HepG2 (cell line): ENCODE results near the gene UNC79. TPM values are rescaled to one million over a fixed set of nuclear protein-coding genes. Genes with fewer than 3 reads are reported as not detected.

Experiments
- ATAC-seq: fragments of 200-7000 bp; cut with Tn5 transposase; 3 replicates; pipeline ENCODE4 v1.9.1; 2020; ENCODE audit warnings: mild to moderate bottlenecking, moderate library complexity
- BruUV-seq: library from RNA; stranded (reverse); fragments of 400-500 nt; replicated peaks from 2 replicates; lab custom pipeline; 2021; lab: Mats Ljungman, UMichigan
- CTCF ChIA-PET: fragments of 300-600 bp; formaldehyde crosslinking; extraction: SDS; loops from one replicate; lab custom pipeline; 2021; ENCODE audit warnings: low total read pairs, inconsistent platforms, low intra/inter-chr PET ratio; lab: Yijun Ruan, JAX
- POLR2A ChIA-PET: fragments of 350-600 bp; sonication (Branson Sonifier 250); formaldehyde crosslinking; loops from one replicate; lab custom pipeline; 2020; ENCODE audit warnings: antibody characterized with exemption, inconsistent platforms; lab: Yijun Ruan, JAX
- DNase-seq: peaks from one replicate; pipeline ENCODE4 v3.0.0-alpha.2; 2015; ENCODE audit warnings: low spot score
- FAIRE-seq: peaks from 3 replicates; lab custom pipeline; 2011; peaks lifted over from hg19 to GRCh38; lab: Jason Lieb, UNC
- H2AFZ ChIP-seq: one replicate; pipeline ENCODE4 v1.6.1; 2011; ENCODE audit warnings: low read length, inconsistent platforms
- H3K27ac ChIP-seq: fragments of 300-600 bp; 3 replicates; pipeline ENCODE4 v1.8.0; 2011; ENCODE audit warnings: mixed run types, mild to moderate bottlenecking, mixed read lengths, low read length, inconsistent platforms; ENCODE audit not compliant: insufficient read depth; ENCODE audit errors: extremely low read length
- H3K27me3 ChIP-seq, 2 experiments: fragments of 200-600 bp in 1 of 2; 2 replicates in 1 of 2; 3 replicates in 1 of 2; pipeline versions ENCODE4 v1.6.0 to v1.8.0; 2011; ENCODE audit warnings: low read length in 2 of 2, mild to moderate bottlenecking in 2 of 2, moderate library complexity in 2 of 2, inconsistent platforms in 1 of 2; ENCODE audit not compliant: insufficient read depth in 2 of 2, control insufficient read depth in 1 of 2
- H3K36me3 ChIP-seq, 2 experiments: fragments of 200-600 bp in 1 of 2; replicated peaks in 1 of 2; 2 replicates in 1 of 2; 3 replicates in 1 of 2; pipeline versions ENCODE4 v1.5.1 to v1.8.0; 2011; ENCODE audit warnings: low read length in 2 of 2, inconsistent platforms in 1 of 2; ENCODE audit not compliant: insufficient read depth in 2 of 2, control insufficient read depth in 1 of 2
- H3K4me1 ChIP-seq: 2 replicates; pipeline ENCODE4 v1.5.1; 2012; ENCODE audit warnings: low read length, inconsistent platforms; ENCODE audit not compliant: insufficient read depth
- H3K4me2 ChIP-seq: 2 replicates; pipeline ENCODE4 v1.6.0; 2011; ENCODE audit warnings: low read depth, low read length, inconsistent platforms
- H3K4me3 ChIP-seq, 3 experiments: fragments of 200-600 bp in 1 of 3; sonication (generic), shearing (Covaris generic) in 1 of 3; replicated peaks in 1 of 3; 2 replicates each; pipeline ENCODE4 v1.5.1; 2011 to 2016; ENCODE audit warnings: low read length in 3 of 3, inconsistent platforms in 2 of 3, low read depth in 2 of 3, mild to moderate bottlenecking in 2 of 3, control low read depth in 1 of 3, mixed read lengths in 1 of 3; ENCODE audit not compliant: insufficient read depth in 1 of 3
- H3K79me2 ChIP-seq: one replicate; pipeline ENCODE4 v1.6.1; 2011; ENCODE audit warnings: low read length, inconsistent platforms; ENCODE audit not compliant: insufficient read depth
- H3K9ac ChIP-seq: 2 replicates; pipeline ENCODE4 v1.6.0; 2011; ENCODE audit warnings: mild to moderate bottlenecking, low read depth, low read length, inconsistent platforms; ENCODE audit not compliant: insufficient read depth
- H3K9me3 ChIP-seq: 2 replicates; pipeline ENCODE4 v1.5.1; 2012; ENCODE audit warnings: mild to moderate bottlenecking, low read length
- H4K20me1 ChIP-seq: 2 replicates; pipeline ENCODE4 v1.6.0; 2011; ENCODE audit warnings: inconsistent platforms, mild to moderate bottlenecking, low read length, moderate library complexity; ENCODE audit not compliant: insufficient read depth
- ELF4 ChIP-seq: sonication (generic); formaldehyde crosslinking; IDR thresholded peaks from 2 replicates; pipeline ENCODE4 v1.5.0; 2020; ENCODE audit warnings: missing genetic modification reagents, mild to moderate bottlenecking, moderate library complexity, borderline replicate concordance
- HOXA5 ChIP-seq: sonication (generic); formaldehyde crosslinking; IDR thresholded peaks from 2 replicates; pipeline ENCODE4 v1.4.0; 2020; ENCODE audit warnings: missing genetic modification reagents
- NCOR1 ChIP-seq: fragments of 200-600 bp; sonication (generic); IDR thresholded peaks from 2 replicates; pipeline ENCODE4 v1.7.0; 2017; ENCODE audit warnings: antibody characterized with exemption, low read length, borderline replicate concordance
- SIX1 ChIP-seq: sonication (generic); formaldehyde crosslinking; IDR thresholded peaks from 2 replicates; pipeline ENCODE4 v1.4.0; 2020; ENCODE audit warnings: missing genetic modification reagents, borderline replicate concordance
- SMAD3 ChIP-seq: sonication (generic); formaldehyde crosslinking; IDR thresholded peaks from 2 replicates; pipeline ENCODE4 v1.4.0; 2020; ENCODE audit warnings: missing genetic modification reagents
- ZFP36L1 ChIP-seq: sonication (generic); formaldehyde crosslinking; IDR thresholded peaks from 2 replicates; pipeline ENCODE4 v1.8.0; 2022; ENCODE audit warnings: mild to moderate bottlenecking, missing genetic modification reagents, moderate library complexity
- ZNF232 ChIP-seq: sonication (generic); formaldehyde crosslinking; IDR thresholded peaks from 2 replicates; pipeline ENCODE4 v1.4.0; 2020; ENCODE audit warnings: missing genetic modification reagents, borderline replicate concordance
- ZNF782 ChIP-seq: sonication (generic); formaldehyde crosslinking; IDR thresholded peaks from 2 replicates; pipeline ENCODE4 v1.4.0; 2020; ENCODE audit warnings: missing genetic modification reagents, mild to moderate bottlenecking, borderline replicate concordance
- ZNF790 ChIP-seq: sonication (generic); formaldehyde crosslinking; IDR thresholded peaks from 2 replicates; pipeline ENCODE4 v1.8.0; 2022; ENCODE audit warnings: missing genetic modification reagents, mild to moderate bottlenecking, borderline replicate concordance
- ZSCAN25 ChIP-seq: sonication (generic); formaldehyde crosslinking; IDR thresholded peaks from 2 replicates; pipeline ENCODE4 v1.8.0; 2022; ENCODE audit warnings: mild to moderate bottlenecking, missing genetic modification reagents
- WGBS: methylation state at CpG from one replicate; pipeline ENCODE4 v1.1.6; 2017; ENCODE audit warnings: low lambda C conversion rate; 5-methylcytosine and 5-hydroxymethylcytosine counted together
- in situ Hi-C: cut with HindIII; loops from 2 replicates; pipeline ENCODE4 v1.10.0; 2017; ENCODE audit warnings: low pct_unique_long_range_greater_than_20kb; ENCODE audit not compliant: extremely low pct_ligation_motif_present
- intact Hi-C: fragments of 100-400 bp; cut with micrococcal nuclease; formaldehyde crosslinking; loops from one replicate; pipeline ENCODE4 v1.10.0; 2022; ENCODE audit not compliant: unreplicated experiment
- polyA plus RNA-seq, 8 experiments: library from polyadenylated mRNA; depleted of rRNA in 3 of 8; stranded (reverse) in 7 of 8; unstranded in 1 of 8; fragments of >200 nt; fragmentation: Illumina TruSeq in 4 of 8; extraction: Trizol in 4 of 8; gene quantifications; 2 replicates each; pipeline versions ENCODE4 v1.2.1 to v1.2.3, GENCODE V29; 2011 to 2016; ENCODE audit warnings: low read depth in 4 of 8, missing spikeins in 1 of 8, mixed read lengths in 1 of 8; ENCODE audit not compliant: insufficient read depth in 1 of 8
- total RNA-seq, 5 experiments: library from RNA; depleted of rRNA; stranded (reverse); fragments of >200 nt; fragmentation: Illumina TruSeq; extraction: Trizol; gene quantifications; 2 replicates each; pipeline ENCODE4 v1.2.3, GENCODE V29; 2016; ENCODE audit warnings: low read depth in 1 of 5
- TF ChIP-seq, protein P1 (sequence below): sonication (generic); formaldehyde crosslinking; IDR thresholded peaks from 2 replicates; pipeline ENCODE4 v1.9.0; 2021; ENCODE audit warnings: mild to moderate bottlenecking, missing genetic modification reagents
- TF ChIP-seq, protein P2 (sequence below): sonication (generic); formaldehyde crosslinking; IDR thresholded peaks from 2 replicates; pipeline ENCODE4 v1.4.0; 2020; ENCODE audit warnings: mild to moderate bottlenecking, missing genetic modification reagents
- TF ChIP-seq, protein P3 (sequence below): sonication (generic); formaldehyde crosslinking; IDR thresholded peaks from 2 replicates; pipeline ENCODE4 v1.5.0; 2020; ENCODE audit warnings: missing genetic modification reagents, mild to moderate bottlenecking, borderline replicate concordance
- TF ChIP-seq, protein P4 (sequence below): sonication (generic); formaldehyde crosslinking; IDR thresholded peaks from 2 replicates; pipeline ENCODE4 v1.8.0; 2022; ENCODE audit warnings: mild to moderate bottlenecking, missing genetic modification reagents, moderate library complexity

The UNC79 gene
- total and polyA plus RNA-seq, 2 of the 13 experiments (the other 11 are each of a cell fraction or from before 2014, with no cell fraction given), result under 0.01 TPM; not detected in 1

DNA sequence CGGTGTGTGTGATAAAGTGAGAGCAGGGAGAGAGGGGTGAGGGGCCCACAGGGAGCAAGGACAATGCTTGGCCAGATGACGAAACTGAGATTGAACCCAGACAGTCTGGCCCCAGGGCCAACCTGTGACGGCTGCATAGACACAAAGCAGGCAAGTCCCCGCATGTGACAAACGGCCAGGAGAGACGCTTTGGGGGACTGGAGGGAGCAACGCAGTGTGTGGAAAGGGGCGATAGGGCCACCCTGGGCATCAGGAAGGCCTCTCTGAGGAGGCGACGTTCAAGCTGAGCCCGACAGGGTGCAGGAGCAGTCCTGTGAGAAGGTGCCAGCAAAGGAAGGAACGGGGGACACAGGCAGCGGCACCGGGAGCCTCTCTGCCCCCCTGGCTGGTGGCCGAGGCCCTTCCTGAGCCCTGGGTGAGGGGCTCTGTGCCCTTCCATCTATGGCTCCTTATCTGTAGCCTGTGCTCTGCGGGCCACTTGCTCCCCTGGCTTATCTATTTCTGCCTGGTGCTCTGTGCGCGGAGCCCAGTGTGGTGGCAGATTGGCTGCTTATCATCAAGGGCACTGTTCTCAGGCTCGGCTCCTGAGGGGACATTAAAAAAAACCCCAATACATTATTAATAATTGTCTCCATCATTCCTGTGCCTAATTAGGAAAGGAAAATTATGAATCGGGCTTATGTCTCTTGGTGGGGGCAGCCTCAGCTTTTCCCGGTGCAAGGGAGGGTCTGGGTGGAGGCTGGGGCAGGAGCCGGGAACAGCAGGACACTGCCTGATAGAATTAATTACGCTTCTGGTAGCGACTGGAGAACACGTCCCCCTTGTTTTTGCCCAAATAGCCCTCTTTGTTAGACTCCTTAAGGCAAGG is 317.7 kb downstream of the UNC79 start:
- no peaks in the 10 kb centered on the region for H3K36me3 ChIP-seq
- FAIRE-seq (no peak), ATAC-seq (0 out of 3 replicates have a peak, but pooled peaks have one; percentile 26), DNase-seq (peak; percentile 28)
- POLR2A ChIA-PET, result no interaction called here
- H4K20me1 ChIP-seq, result no peaks in the 10 kb centered on the region
- H3K79me2 ChIP-seq, result no peaks in the 10 kb centered on the region
- H3K9me3 ChIP-seq, result no peaks in the 10 kb centered on the region
- intact Hi-C loops, result no loop called here
- CTCF ChIA-PET, result no interaction called here
- no peak overlapping the region for H3K9ac ChIP-seq
- H3K4me3 ChIP-seq, result no peak overlapping the region
- no TSS peak for BruUV-seq
- no peak overlapping the region for H2AFZ ChIP-seq
- no peaks in the 10 kb centered on the region; a peak in 1 of 5 replicates for H3K27me3 ChIP-seq
- no peak overlapping the region for H3K4me2 ChIP-seq
- WGBS, result 79% methylated on average over 24 of the region's 25 CpGs
- H3K27ac ChIP-seq, result no peak overlapping the region
- TF ChIP-seq ZNF782 (CRISPR knock-in tag) (no peak), ZSCAN25 (CRISPR knock-in tag) (no peak), ZFP36L1 (CRISPR knock-in tag) (no peak), ZNF790 (CRISPR knock-in tag) (no peak), NCOR1 (no peak), SIX1 (CRISPR knock-in tag) (no peak), ELF4 (CRISPR knock-in tag) (no peak), SMAD3 (CRISPR knock-in tag) (no peak), HOXA5 (CRISPR knock-in tag) (no peak), ZNF232 (CRISPR knock-in tag) (no peak)
- TF ChIP-seq, protein P1, sequence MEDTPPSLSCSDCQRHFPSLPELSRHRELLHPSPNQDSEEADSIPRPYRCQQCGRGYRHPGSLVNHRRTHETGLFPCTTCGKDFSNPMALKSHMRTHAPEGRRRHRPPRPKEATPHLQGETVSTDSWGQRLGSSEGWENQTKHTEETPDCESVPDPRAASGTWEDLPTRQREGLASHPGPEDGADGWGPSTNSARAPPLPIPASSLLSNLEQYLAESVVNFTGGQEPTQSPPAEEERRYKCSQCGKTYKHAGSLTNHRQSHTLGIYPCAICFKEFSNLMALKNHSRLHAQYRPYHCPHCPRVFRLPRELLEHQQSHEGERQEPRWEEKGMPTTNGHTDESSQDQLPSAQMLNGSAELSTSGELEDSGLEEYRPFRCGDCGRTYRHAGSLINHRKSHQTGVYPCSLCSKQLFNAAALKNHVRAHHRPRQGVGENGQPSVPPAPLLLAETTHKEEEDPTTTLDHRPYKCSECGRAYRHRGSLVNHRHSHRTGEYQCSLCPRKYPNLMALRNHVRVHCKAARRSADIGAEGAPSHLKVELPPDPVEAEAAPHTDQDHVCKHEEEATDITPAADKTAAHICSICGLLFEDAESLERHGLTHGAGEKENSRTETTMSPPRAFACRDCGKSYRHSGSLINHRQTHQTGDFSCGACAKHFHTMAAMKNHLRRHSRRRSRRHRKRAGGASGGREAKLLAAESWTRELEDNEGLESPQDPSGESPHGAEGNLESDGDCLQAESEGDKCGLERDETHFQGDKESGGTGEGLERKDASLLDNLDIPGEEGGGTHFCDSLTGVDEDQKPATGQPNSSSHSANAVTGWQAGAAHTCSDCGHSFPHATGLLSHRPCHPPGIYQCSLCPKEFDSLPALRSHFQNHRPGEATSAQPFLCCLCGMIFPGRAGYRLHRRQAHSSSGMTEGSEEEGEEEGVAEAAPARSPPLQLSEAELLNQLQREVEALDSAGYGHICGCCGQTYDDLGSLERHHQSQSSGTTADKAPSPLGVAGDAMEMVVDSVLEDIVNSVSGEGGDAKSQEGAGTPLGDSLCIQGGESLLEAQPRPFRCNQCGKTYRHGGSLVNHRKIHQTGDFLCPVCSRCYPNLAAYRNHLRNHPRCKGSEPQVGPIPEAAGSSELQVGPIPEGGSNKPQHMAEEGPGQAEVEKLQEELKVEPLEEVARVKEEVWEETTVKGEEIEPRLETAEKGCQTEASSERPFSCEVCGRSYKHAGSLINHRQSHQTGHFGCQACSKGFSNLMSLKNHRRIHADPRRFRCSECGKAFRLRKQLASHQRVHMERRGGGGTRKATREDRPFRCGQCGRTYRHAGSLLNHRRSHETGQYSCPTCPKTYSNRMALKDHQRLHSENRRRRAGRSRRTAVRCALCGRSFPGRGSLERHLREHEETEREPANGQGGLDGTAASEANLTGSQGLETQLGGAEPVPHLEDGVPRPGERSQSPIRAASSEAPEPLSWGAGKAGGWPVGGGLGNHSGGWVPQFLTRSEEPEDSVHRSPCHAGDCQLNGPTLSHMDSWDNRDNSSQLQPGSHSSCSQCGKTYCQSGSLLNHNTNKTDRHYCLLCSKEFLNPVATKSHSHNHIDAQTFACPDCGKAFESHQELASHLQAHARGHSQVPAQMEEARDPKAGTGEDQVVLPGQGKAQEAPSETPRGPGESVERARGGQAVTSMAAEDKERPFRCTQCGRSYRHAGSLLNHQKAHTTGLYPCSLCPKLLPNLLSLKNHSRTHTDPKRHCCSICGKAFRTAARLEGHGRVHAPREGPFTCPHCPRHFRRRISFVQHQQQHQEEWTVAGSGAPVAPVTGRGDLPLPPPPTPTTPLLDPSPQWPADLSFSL (CRISPR knock-in tag), result no peak
- TF ChIP-seq, protein P2, sequence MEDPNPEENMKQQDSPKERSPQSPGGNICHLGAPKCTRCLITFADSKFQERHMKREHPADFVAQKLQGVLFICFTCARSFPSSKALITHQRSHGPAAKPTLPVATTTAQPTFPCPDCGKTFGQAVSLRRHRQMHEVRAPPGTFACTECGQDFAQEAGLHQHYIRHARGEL, result no peak
- TF ChIP-seq, protein P3, sequence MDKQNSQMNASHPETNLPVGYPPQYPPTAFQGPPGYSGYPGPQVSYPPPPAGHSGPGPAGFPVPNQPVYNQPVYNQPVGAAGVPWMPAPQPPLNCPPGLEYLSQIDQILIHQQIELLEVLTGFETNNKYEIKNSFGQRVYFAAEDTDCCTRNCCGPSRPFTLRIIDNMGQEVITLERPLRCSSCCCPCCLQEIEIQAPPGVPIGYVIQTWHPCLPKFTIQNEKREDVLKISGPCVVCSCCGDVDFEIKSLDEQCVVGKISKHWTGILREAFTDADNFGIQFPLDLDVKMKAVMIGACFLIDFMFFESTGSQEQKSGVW (CRISPR knock-in tag), result no peak
- TF ChIP-seq, protein P4, sequence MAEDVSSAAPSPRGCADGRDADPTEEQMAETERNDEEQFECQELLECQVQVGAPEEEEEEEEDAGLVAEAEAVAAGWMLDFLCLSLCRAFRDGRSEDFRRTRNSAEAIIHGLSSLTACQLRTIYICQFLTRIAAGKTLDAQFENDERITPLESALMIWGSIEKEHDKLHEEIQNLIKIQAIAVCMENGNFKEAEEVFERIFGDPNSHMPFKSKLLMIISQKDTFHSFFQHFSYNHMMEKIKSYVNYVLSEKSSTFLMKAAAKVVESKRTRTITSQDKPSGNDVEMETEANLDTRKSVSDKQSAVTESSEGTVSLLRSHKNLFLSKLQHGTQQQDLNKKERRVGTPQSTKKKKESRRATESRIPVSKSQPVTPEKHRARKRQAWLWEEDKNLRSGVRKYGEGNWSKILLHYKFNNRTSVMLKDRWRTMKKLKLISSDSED (CRISPR knock-in tag), result no peak
- peaks cover 21% of the 10 kb centered on the region for H3K4me1 ChIP-seq
- in situ Hi-C loops, result no loop called here
